SK-N-MC (cell line): ENCODE results near the gene PRTG.

Experiments
- EZH2 ChIP-seq: fragments of 200-600 bp; sonication (generic); IDR thresholded peaks from one replicate; pipeline ENCODE4 v1.6.1; 2017; ENCODE audit warnings: antibody characterized with exemption
- POLR2AphosphoS5 ChIP-seq: IDR thresholded peaks from 2 replicates; pipeline ENCODE4 v1.6.1; 2012; ENCODE audit warnings: mild to moderate bottlenecking, low read depth, low read length, borderline replicate concordance

DNA sequence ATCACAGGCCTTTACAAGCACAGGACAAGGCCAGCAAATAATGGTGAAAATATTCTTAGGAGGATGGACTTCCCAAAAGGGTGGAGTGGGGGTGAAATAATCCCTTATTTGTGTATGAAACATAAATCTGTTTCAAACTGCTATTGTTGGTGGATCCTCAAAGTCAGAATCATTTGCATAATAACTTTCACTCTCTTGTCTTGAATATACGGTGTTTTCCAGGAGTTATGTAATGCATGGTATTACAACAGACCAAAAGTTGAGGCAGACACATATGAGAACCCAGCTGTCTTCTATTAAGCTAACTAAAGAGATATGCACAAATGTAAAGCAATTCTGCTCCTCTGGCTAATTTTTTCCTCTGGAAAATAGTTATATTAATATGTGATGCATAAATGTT is 57.7 kb downstream of the PRTG start:
- TF ChIP-seq POLR2AphosphoS5 (no peak), EZH2 (no peak)
